Activated naive CD8-positive, alpha-beta T cell treated with anti-CD3 and anti-CD28 coated beads, Interleukin-2, amount 50 U/mL, for 24 hours (primary cell): Measurements from ENCODE around the gene FOXN4.

ENCODE experiments used
- ATAC-seq: fragments of 150-1000 bp; cut with Tn5 transposase; one replicate; pipeline ENCODE4 v1.10.0; 2021
- DNase-seq: peaks from one replicate; pipeline ENCODE4 v3.0.0; 2021
- H3K27ac Mint-ChIP-seq: one replicate; pipeline ENCODE4 v1.8.0; 2021; ENCODE audit warnings: mild to moderate bottlenecking, mixed read lengths
- H3K27me3 Mint-ChIP-seq: one replicate; pipeline ENCODE4 v1.8.0; 2021; ENCODE audit warnings: mixed read lengths
- H3K36me3 Mint-ChIP-seq: one replicate; pipeline ENCODE4 v1.8.0; 2021; ENCODE audit warnings: low read depth, mixed read lengths
- H3K4me1 Mint-ChIP-seq: one replicate; pipeline ENCODE4 v1.8.0; 2021; ENCODE audit warnings: mixed read lengths
- H3K4me3 Mint-ChIP-seq: one replicate; pipeline ENCODE4 v1.8.0; 2021; ENCODE audit warnings: mild to moderate bottlenecking, moderate library complexity, mixed read lengths
- H3K9me3 Mint-ChIP-seq: one replicate; pipeline ENCODE4 v1.8.0; 2021; ENCODE audit warnings: mixed read lengths

FOXN4 gene

GRCh38 chr12:109308534-109309380 lies at the start of gene FOXN4:
Gene FOXN4, minus strand, starts transcription at chr12:109309284. Its CDS starts 963 bp downstream, at chr12:109308321.
- DNase-seq (peak; percentile 4), ATAC-seq (no peak)
- Mint-ChIP-seq H3K27me3 (peaks cover 56% of the 10 kb centered on the region), H3K4me3 (peak within 1 kb of the TSS; percentile 80), H3K36me3 (no peaks in the 10 kb centered on the region), H3K27ac (no peak within 1 kb of the TSS), H3K4me1 (peaks cover 9% of the 10 kb centered on the region), H3K9me3 (no peaks in the 10 kb centered on the region)

DNA sequence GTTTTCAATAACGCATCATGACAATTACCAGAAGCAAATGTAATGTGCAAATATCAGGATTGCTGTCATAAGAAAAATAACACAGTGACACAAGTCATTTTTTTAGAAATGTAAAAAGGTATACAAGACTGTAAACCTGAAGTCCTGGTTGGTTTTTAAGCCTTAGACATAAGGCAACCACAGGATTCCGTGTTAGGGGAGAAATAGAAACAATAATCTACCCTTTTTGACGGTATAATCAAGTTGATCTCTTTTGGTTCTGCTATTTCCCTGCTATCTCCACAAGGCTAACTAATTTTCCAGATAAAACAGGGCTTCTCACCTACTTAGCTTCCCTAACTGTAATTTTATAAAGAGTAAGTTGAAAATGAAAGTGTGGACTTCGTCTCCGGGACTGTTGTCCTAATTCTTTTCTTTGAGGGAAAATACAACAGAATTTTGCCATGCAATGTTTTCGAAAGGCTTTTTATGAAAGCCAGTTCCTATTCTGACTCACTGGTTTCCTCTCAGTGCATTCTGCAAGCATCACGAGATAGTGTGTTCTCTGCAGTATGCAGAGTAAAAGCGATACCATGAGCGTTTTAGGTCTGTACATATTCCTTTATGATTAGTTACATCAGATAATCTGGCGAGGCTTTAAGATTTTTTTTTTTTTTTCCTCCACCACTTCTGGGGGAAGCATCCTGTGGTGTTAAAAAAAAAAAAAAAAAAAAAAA lies 49.2 kb upstream of the FOXN4 start:
- Mint-ChIP-seq H3K4me1 (peaks cover 5% of the 10 kb centered on the region), H3K4me3 (peak overlapping the region; percentile 37), H3K27me3 (peaks cover 17% of the 10 kb centered on the region), H3K9me3 (no peaks in the 10 kb centered on the region), H3K27ac (no peak overlapping the region), H3K36me3 (no peaks in the 10 kb centered on the region)
- DNase-seq, result no peak
- ATAC-seq, result peak; percentile 96

DNA sequence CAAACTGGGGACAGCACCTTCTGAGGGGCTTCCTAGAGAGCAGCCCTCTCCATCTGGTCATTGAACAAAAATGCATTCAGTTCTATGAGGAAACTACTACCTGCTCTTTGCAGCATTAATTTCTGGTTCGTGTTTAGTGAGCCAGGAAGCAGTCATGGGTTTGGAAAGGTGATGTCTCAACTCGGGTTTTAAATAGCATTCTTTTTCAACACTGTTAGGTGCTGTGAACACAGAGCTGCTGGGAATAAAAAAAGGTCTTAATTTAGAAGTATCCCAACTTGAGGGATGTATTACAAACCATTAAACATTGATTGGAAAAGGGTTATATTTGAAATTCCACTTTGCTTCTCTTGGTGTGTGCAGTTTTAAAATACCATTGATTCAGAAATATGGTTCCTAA lies 47.9 kb upstream of the FOXN4 start:
- H3K27me3 Mint-ChIP-seq, result peaks cover 24% of the 10 kb centered on the region
- H3K36me3 Mint-ChIP-seq, result no peaks in the 10 kb centered on the region
- H3K27ac Mint-ChIP-seq, result no peak overlapping the region
- no peak overlapping the region for H3K4me3 Mint-ChIP-seq
- ATAC-seq (no peak), DNase-seq (no peak)
- H3K4me1 Mint-ChIP-seq, result peaks cover 5% of the 10 kb centered on the region
- no peaks in the 10 kb centered on the region for H3K9me3 Mint-ChIP-seq

- ATAC-seq (no peak), DNase-seq (no peak)
- Mint-ChIP-seq H3K4me1 (peaks cover 5% of the 10 kb centered on the region), H3K36me3 (no peaks in the 10 kb centered on the region), H3K4me3 (no peak overlapping the region), H3K9me3 (no peaks in the 10 kb centered on the region), H3K27ac (no peak overlapping the region), H3K27me3 (peaks cover 27% of the 10 kb centered on the region)
Measured at GRCh38 chr12:109356577-109356976, 47.5 kb upstream of the FOXN4 start.

DNA sequence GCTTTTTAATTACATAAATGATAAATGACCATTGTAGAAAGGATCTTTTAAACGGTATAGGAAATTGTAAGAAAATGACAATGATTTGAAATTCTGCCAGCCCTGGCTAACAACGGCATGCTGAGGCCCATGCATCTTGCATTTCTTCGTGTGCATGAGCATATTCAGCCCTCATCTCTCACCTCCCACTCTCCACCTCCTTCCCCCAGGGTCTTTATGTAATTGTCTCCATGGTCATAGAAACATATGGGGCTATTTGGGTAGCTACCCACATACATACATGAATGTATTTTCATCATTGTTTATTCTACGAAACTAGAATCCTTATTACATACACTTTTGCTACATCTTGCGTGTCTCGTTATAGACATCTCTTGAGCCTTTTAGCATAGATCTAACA lies 43.1 kb upstream of the FOXN4 start:
- no peak for DNase-seq
- peaks cover 20% of the 10 kb centered on the region for H3K27me3 Mint-ChIP-seq
- ATAC-seq, result no peak
- H3K36me3 Mint-ChIP-seq, result no peaks in the 10 kb centered on the region
- no peaks in the 10 kb centered on the region for H3K9me3 Mint-ChIP-seq
- H3K27ac Mint-ChIP-seq, result no peak overlapping the region
- H3K4me3 Mint-ChIP-seq, result no peak overlapping the region
- no peaks in the 10 kb centered on the region for H3K4me1 Mint-ChIP-seq

GRCh38 chr12:109347589-109347988 lies 38.5 kb upstream of the FOXN4 start, which contains the start of gene MYO1H:
Gene MYO1H, plus strand, starts transcription at chr12:109347900. Its CDS starts 61 bp downstream, at chr12:109347961.
- no peak within 1 kb of the TSS for H3K4me3 Mint-ChIP-seq
- H3K36me3 Mint-ChIP-seq, result no peaks in the 10 kb centered on the region
- no peaks in the 10 kb centered on the region for H3K4me1 Mint-ChIP-seq
- H3K27ac Mint-ChIP-seq, result no peak within 1 kb of the TSS
- DNase-seq (no peak), ATAC-seq (no peak)
- no peaks in the 10 kb centered on the region for H3K9me3 Mint-ChIP-seq
- H3K27me3 Mint-ChIP-seq, result peaks cover 19% of the 10 kb centered on the region

DNA sequence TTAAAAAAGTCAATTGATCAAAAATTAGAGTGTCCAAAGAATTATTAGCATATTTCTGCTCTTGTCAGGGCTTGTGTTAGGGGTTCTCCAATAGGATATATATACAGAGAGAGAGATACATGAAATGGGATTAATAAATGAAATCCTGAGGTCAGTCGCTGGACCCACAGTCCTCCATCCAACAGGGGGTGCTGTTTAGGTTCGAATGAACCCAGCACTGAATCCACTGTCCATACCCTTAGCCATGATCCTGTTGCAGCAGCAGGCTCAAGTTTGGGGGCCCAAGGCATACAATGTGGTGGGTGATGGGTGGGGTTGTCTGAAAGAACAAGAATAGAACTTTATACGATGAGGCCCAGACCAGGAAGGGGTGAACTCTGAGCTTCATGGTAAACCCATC lies 37.8 kb upstream of the FOXN4 start:
- H3K27ac Mint-ChIP-seq, result no peak overlapping the region
- no peak for ATAC-seq
- peak; percentile 6 for DNase-seq
- no peaks in the 10 kb centered on the region for H3K36me3 Mint-ChIP-seq
- peaks cover 14% of the 10 kb centered on the region for H3K27me3 Mint-ChIP-seq
- H3K4me1 Mint-ChIP-seq, result no peaks in the 10 kb centered on the region
- H3K9me3 Mint-ChIP-seq, result no peaks in the 10 kb centered on the region
- no peak overlapping the region for H3K4me3 Mint-ChIP-seq

- ATAC-seq (no peak), DNase-seq (no peak)
- no peak overlapping the region for H3K27ac Mint-ChIP-seq
- peaks cover 12% of the 10 kb centered on the region for H3K27me3 Mint-ChIP-seq
- H3K4me3 Mint-ChIP-seq, result no peak overlapping the region
- no peaks in the 10 kb centered on the region for H3K4me1 Mint-ChIP-seq
- H3K9me3 Mint-ChIP-seq, result no peaks in the 10 kb centered on the region
- no peaks in the 10 kb centered on the region for H3K36me3 Mint-ChIP-seq
Measured at GRCh38 chr12:109345428-109345827, 36.3 kb upstream of the FOXN4 start.

DNA sequence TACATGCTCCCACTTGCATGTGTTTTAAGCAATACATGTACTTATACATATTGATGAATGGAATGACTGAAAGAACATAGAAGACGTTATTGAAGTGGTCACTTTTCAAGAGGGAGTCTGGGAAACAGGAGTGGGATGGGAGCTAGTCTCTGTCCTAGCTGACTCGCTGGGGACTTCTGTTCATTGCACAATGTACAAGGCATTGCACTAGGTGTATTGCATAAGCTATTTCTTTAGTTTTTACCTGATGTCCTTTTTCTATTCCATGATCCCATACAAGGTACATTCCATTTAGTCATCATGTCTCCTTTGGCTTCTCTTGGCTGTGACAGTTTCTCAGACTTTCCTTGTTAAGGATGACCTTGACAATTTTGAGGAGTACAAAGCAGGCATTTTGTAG lies 34.6 kb upstream of the FOXN4 start:
- DNase-seq (no peak), ATAC-seq (no peak)
- Mint-ChIP-seq H3K27me3 (peaks cover 8% of the 10 kb centered on the region), H3K4me3 (no peak overlapping the region), H3K4me1 (no peaks in the 10 kb centered on the region), H3K9me3 (no peaks in the 10 kb centered on the region), H3K27ac (no peak overlapping the region), H3K36me3 (no peaks in the 10 kb centered on the region)

- ATAC-seq (no peak), DNase-seq (no peak)
- Mint-ChIP-seq H3K4me3 (no peak overlapping the region), H3K36me3 (no peaks in the 10 kb centered on the region), H3K4me1 (no peaks in the 10 kb centered on the region), H3K27ac (no peak overlapping the region), H3K9me3 (no peaks in the 10 kb centered on the region), H3K27me3 (peaks cover 9% of the 10 kb centered on the region)
Measured at GRCh38 chr12:109336593-109336992, 27.5 kb upstream of the FOXN4 start.

- no peaks in the 10 kb centered on the region for H3K9me3 Mint-ChIP-seq
- H3K4me1 Mint-ChIP-seq, result no peaks in the 10 kb centered on the region
- no peak for DNase-seq
- H3K4me3 Mint-ChIP-seq, result no peak overlapping the region
- no peaks in the 10 kb centered on the region for H3K36me3 Mint-ChIP-seq
- no peak overlapping the region for H3K27ac Mint-ChIP-seq
- ATAC-seq, result no peak
- peaks cover 7% of the 10 kb centered on the region for H3K27me3 Mint-ChIP-seq
Measured at GRCh38 chr12:109334887-109335286, 25.8 kb upstream of the FOXN4 start.

DNA sequence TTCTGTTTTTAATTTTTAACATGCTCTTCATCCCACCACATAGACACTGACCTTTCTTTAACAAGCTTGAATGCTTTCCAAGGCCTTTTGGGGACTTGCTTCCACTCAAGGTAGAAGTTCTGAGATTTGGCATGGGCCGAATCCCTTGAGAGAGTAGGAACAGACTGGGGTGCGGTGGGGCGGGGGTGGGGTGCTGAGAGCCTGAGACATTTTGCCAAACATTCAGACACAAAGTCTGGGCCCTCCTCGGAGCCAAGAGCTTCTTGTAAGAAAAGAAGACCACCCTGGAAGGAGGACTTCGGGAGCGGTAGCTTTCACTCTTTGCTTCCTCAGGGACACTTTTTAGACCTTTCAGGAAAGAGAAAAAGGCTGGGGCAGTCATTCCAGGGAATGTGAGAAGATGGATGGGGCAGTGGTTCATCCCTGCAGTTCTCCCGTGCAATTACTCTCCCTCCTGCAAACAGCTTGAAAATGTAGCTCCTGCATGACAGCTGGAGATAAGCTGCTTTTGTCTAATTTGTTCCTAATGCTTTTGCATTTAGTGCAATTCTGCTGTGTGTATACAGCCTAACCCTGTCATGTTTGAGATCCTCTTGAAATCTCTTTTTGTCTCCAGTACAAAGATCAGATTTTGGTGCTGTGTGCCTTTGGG lies 22.3 kb upstream of the FOXN4 start:
- peaks cover 8% of the 10 kb centered on the region for H3K27me3 Mint-ChIP-seq
- ATAC-seq, result no peak
- H3K4me3 Mint-ChIP-seq, result no peak overlapping the region
- no peaks in the 10 kb centered on the region for H3K36me3 Mint-ChIP-seq
- H3K9me3 Mint-ChIP-seq, result no peaks in the 10 kb centered on the region
- DNase-seq, result no peak
- H3K27ac Mint-ChIP-seq, result no peak overlapping the region
- no peaks in the 10 kb centered on the region for H3K4me1 Mint-ChIP-seq

- DNase-seq (no peak), ATAC-seq (no peak)
- no peak overlapping the region for H3K27ac Mint-ChIP-seq
- no peak overlapping the region for H3K4me3 Mint-ChIP-seq
- H3K4me1 Mint-ChIP-seq, result no peaks in the 10 kb centered on the region
- H3K9me3 Mint-ChIP-seq, result no peaks in the 10 kb centered on the region
- H3K27me3 Mint-ChIP-seq, result peaks cover 6% of the 10 kb centered on the region
- no peaks in the 10 kb centered on the region for H3K36me3 Mint-ChIP-seq
Measured at GRCh38 chr12:109330282-109331230, 21.5 kb upstream of the FOXN4 start.

DNA sequence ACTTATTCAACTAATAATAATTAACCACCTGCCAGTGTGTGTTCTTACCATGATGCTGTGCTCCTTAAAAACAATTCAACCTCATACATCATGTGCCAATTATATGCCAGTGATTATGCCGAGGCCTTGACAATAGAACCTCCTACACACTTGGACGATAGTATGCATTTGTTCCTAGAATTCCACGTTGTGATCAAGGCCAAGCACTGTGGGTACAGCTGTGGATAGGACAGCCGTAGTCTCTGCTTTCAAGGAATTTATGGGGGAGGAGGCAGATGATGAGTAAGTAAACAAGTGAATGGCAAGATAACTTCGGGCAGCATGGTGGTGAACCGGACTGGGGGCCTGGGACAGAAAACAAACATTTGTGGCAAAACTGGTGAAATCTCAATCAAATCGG lies 20.6 kb upstream of the FOXN4 start:
- H3K36me3 Mint-ChIP-seq, result no peaks in the 10 kb centered on the region
- DNase-seq, result no peak
- H3K27me3 Mint-ChIP-seq, result peaks cover 4% of the 10 kb centered on the region
- H3K4me3 Mint-ChIP-seq, result no peak overlapping the region
- no peak overlapping the region for H3K27ac Mint-ChIP-seq
- no peaks in the 10 kb centered on the region for H3K4me1 Mint-ChIP-seq
- H3K9me3 Mint-ChIP-seq, result no peaks in the 10 kb centered on the region
- ATAC-seq, result no peak
